ENCODE data around the gene RPRD1B. TPM values are rescaled to one million over a fixed set of nuclear protein-coding genes. Genes with fewer than 3 reads are reported as not detected.
A peak's percentile ranks its signal among the peaks of the same experiment; 100 is the strongest.

RPRD1B gene
- total and polyA plus RNA-seq, 2 of the 13 experiments (the other 11 are each of a cell fraction or from before 2014, with no cell fraction given) = 31.1 to 41.5 TPM

GRCh38 chr20:38109591-38110524, 76.3 kb downstream of the RPRD1B start (continued):
- TF ChIP-seq PBX2 (CRISPR knock-in tag; IDR thresholded peaks at IDR 0.05) (peak; percentile 34), HOXA3 (CRISPR knock-in tag; IDR thresholded peaks at IDR 0.05) (peak; percentile 13; the same call in 1 of the 2 replicates), RXRB (CRISPR knock-in tag; IDR thresholded peaks at IDR 0.05; ENCODE audit: borderline replicate concordance) (peak; percentile 45; the same call in 1 of the 2 replicates), MTA1 (CRISPR knock-in tag; IDR thresholded peaks at IDR 0.05; ENCODE audit: borderline replicate concordance) (peak; percentile 58; the same call in 1 of the 2 replicates), ZBTB33 (CRISPR knock-in tag; IDR thresholded peaks at IDR 0.05) (peak; percentile 47; the same call in 1 of the 2 replicates), ZNF574 (CRISPR knock-in tag; IDR thresholded peaks at IDR 0.05) (0 out of 2 replicates have a peak, but pooled peaks have one; percentile 30), FOXO1 (CRISPR knock-in tag; IDR thresholded peaks at IDR 0.05) (peak; percentile 46; the same call in 1 of the 2 replicates), HDAC2 (CRISPR knock-in tag; IDR thresholded peaks at IDR 0.05) (peak; percentile 73; the same call in 1 of the 2 replicates), GPN1 (CRISPR knock-in tag; IDR thresholded peaks at IDR 0.05; ENCODE audit: borderline replicate concordance) (no peak), ZBTB21 (CRISPR knock-in tag; IDR thresholded peaks at IDR 0.05) (peak; percentile 60; the same call in 1 of the 2 replicates), PATZ1 (CRISPR knock-in tag; IDR thresholded peaks at IDR 0.05) (peak; percentile 78), PHF21A (CRISPR knock-in tag; IDR thresholded peaks at IDR 0.05) (peak; percentile 38; the same call in 1 of the 2 replicates), XRCC5 (optimal IDR thresholded peaks at IDR 0.05; ENCODE audit: low read length) (peak; percentile 64), ELF1 (CRISPR knock-in tag; IDR thresholded peaks at IDR 0.05) (0 out of 2 replicates have a peak, but pooled peaks have one; percentile 1), ZNF432 (CRISPR knock-in tag; IDR thresholded peaks at IDR 0.05; ENCODE audit: borderline replicate concordance) (no peak), HMGXB4 (CRISPR knock-in tag; IDR thresholded peaks at IDR 0.05; ENCODE audit: borderline replicate concordance in 1 of 2, low read depth in 1 of 2) (0 out of 4 replicates have a peak, but pooled peaks of 1 of the 2 experiments have one; percentile 30), PRMT3 (CRISPR knock-in tag; IDR thresholded peaks at IDR 0.05; ENCODE audit: borderline replicate concordance, low read depth) (no peak)
